Keratinocyte (primary cell): ENCODE data around the gene HID1. TPM values are rescaled to one million over a fixed set of nuclear protein-coding genes. Genes with fewer than 3 reads are reported as not detected.

Experiments used
- DNase-seq: peaks from one replicate; pipeline ENCODE4 v3.0.0-alpha.2; 2011; ENCODE audit warnings: low read depth, missing footprints, low spot score
- FAIRE-seq: peaks from 2 replicates; lab custom pipeline; 2011; peaks lifted over from hg19 to GRCh38; lab: Jason Lieb, UNC
- H2AFZ ChIP-seq: 2 replicates; pipeline ENCODE4 v1.6.0; 2012; ENCODE audit warnings: low read length, control low read depth, inconsistent platforms; ENCODE audit not compliant: control insufficient read depth
- H3K27ac ChIP-seq: 2 replicates; pipeline ENCODE4 v1.5.1; 2011; ENCODE audit warnings: low read length; ENCODE audit not compliant: control insufficient read depth, insufficient read depth
- H3K27me3 ChIP-seq: 3 replicates; pipeline ENCODE4 v1.6.0; 2011; ENCODE audit warnings: low read length; ENCODE audit not compliant: control insufficient read depth, insufficient read depth; ENCODE audit errors: extremely low read depth
- H3K36me3 ChIP-seq, 2 experiments: 2 replicates in 1 of 2; 3 replicates in 1 of 2; pipeline ENCODE4 v1.5.1; 2011; ENCODE audit warnings: low read length in 2 of 2, mild to moderate bottlenecking in 1 of 2; ENCODE audit not compliant: control insufficient read depth in 2 of 2, insufficient read depth in 2 of 2; ENCODE audit errors: extremely low read depth in 1 of 2
- H3K4me1 ChIP-seq: 3 replicates; pipeline ENCODE4 v1.5.1; 2011; ENCODE audit warnings: low read length; ENCODE audit not compliant: control insufficient read depth, insufficient read depth; ENCODE audit errors: extremely low read depth
- H3K4me2 ChIP-seq: 3 replicates; pipeline ENCODE4 v1.6.0; 2011; ENCODE audit warnings: low read depth, low read length; ENCODE audit not compliant: control insufficient read depth, insufficient read depth; ENCODE audit errors: extremely low read depth
- H3K4me3 ChIP-seq, 3 experiments: fragments of 200-600 bp in 1 of 3; sonication (generic) in 1 of 3; 2 replicates in 2 of 3; 3 replicates in 1 of 3; pipeline ENCODE4 v1.5.1; 2011 to 2016; ENCODE audit warnings: low read length in 3 of 3, mild to moderate bottlenecking in 3 of 3, control low read depth in 2 of 3, inconsistent platforms in 1 of 3, low read depth in 1 of 3, mixed read lengths in 1 of 3, mixed run types in 1 of 3, moderate library complexity in 1 of 3; ENCODE audit not compliant: control insufficient read depth in 2 of 3, insufficient read depth in 2 of 3; ENCODE audit errors: extremely low read depth in 1 of 3
- H3K79me2 ChIP-seq: 2 replicates; pipeline ENCODE4 v1.6.0; 2012; ENCODE audit warnings: low read length; ENCODE audit not compliant: control insufficient read depth, insufficient read depth
- H3K9ac ChIP-seq: 3 replicates; pipeline ENCODE4 v1.6.0; 2011; ENCODE audit warnings: low read length; ENCODE audit not compliant: control insufficient read depth, insufficient read depth; ENCODE audit errors: extremely low read depth
- H3K9me1 ChIP-seq: 3 replicates; pipeline ENCODE4 v1.6.0; 2011; ENCODE audit warnings: low read length; ENCODE audit not compliant: control insufficient read depth, insufficient read depth; ENCODE audit errors: extremely low read depth
- H3K9me3 ChIP-seq: 2 replicates; pipeline ENCODE4 v1.5.1; 2012; ENCODE audit warnings: low read depth, low read length; ENCODE audit not compliant: control insufficient read depth
- H4K20me1 ChIP-seq: 3 replicates; pipeline ENCODE4 v1.6.0; 2011; ENCODE audit warnings: low read length; ENCODE audit not compliant: control insufficient read depth, insufficient read depth; ENCODE audit errors: extremely low read depth
- EZH2 ChIP-seq: IDR thresholded peaks from one replicate; pipeline ENCODE4 v1.6.1; 2012; ENCODE audit warnings: inconsistent platforms, mild to moderate bottlenecking, low read length, moderate library complexity
- dilution Hi-C: fragments of 300-500 bp; cut with MboI; formaldehyde crosslinking; loops from one replicate; pipeline ENCODE4 v1.7.0; 2020; ENCODE audit warnings: low sequenced_read_pairs; ENCODE audit not compliant: extremely low pct_ligation_motif_present
- polyA plus RNA-seq, 5 experiments: library from polyadenylated mRNA; depleted of rRNA in 3 of 5; stranded (reverse) in 3 of 5; stranded (forward) in 1 of 5; unstranded in 1 of 5; fragments of >200 nt; gene quantifications; 1 replicate in 1 of 5; 2 replicates in 3 of 5; 3 replicates in 1 of 5; pipeline versions ENCODE4 v1.2.1 to v1.2.3, GENCODE V29; 2011 to 2012; ENCODE audit warnings: missing spikeins in 2 of 5, low read depth in 1 of 5, low replicate concordance in 1 of 5
- TF ChIP-seq, protein P1 (sequence below), 3 experiments: IDR thresholded peaks in 1 of 3; conservative IDR thresholded peaks in 1 of 3; optimal IDR thresholded peaks in 1 of 3; 2 replicates in 2 of 3; 3 replicates in 1 of 3; pipeline versions ENCODE3 to v1.5.1; 2011; ENCODE audit warnings: low read length in 3 of 3, mild to moderate bottlenecking in 3 of 3, moderate library complexity in 2 of 3, control low read depth in 1 of 3, inconsistent platforms in 1 of 3; ENCODE audit not compliant: insufficient read depth in 2 of 3; ENCODE audit errors: extremely low read depth in 1 of 3

HID1 gene
- polyA plus RNA-seq, 1 donor (not counting 4 experiments of a cell fraction or from before 2014, with no cell fraction given) = 0.33 TPM

DNA sequence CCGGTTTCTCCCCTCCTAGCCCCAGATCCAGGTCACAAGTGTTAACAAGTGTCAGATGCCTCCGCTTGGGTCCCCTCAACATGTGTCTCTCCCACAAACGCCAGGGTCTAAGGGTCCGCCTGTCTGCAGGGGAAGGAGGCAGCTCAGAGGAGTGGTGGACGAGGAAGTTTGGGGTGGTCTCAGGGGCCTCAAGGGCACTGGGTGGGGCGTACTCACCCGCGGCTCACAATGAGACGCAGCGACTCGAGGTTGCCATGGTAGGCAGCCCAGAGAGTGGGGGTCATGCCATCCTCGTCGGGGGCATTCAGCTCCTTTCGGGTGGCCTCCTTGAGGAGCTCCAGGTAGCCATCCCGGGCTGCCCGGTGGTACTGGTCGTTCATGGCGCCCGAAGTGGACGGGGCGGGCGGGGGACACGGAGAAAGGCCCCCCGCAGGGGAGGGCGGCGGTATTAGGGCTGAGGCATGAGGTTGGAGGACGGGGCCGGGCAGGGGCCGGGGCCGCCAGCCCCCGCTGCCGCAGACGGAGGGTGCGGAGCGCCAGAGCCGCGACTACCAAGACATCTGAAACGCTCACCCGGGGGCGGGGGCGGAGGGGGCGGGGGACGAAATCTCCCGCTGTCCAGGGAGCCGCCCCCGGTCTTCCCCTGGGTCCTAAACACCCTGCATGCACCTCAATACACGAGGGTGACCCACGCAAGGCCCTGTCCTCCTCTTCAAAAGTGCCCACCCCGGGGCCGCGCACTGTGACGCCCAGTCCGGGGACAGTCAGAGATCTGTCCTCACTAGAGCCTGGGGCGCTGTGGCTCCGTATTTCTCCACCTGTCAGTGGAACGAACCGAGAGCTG lies 49.6 kb downstream of the HID1 start, which contains the start of gene USH1G:
USH1G (minus strand) TSS at position 562 of the 844 bp plus-strand sequence; CDS start at position 380, 182 bp downstream.
- no peak for DNase-seq
- Histone ChIP-seq H3K9ac (no peak within 1 kb of the TSS), H3K4me2 (peak within 1 kb of the TSS; percentile 66), H3K27ac (no peak within 1 kb of the TSS), H3K9me3 (no peaks in the 10 kb centered on the region), H4K20me1 (no peaks in the 10 kb centered on the region), H3K79me2 (no peaks in the 10 kb centered on the region), H3K9me1 (no peaks in the 10 kb centered on the region), H3K36me3 (no peaks in the 10 kb centered on the region), H3K27me3 (peaks cover 48% of the 10 kb centered on the region), H3K4me1 (peaks cover 19% of the 10 kb centered on the region), H3K4me3 (peak within 1 kb of the TSS; percentile 34 to 54 (median 37)), H2AFZ (no peak within 1 kb of the TSS)
- TF ChIP-seq EZH2 = peak; percentile 64
- TF ChIP-seq, protein P1, sequence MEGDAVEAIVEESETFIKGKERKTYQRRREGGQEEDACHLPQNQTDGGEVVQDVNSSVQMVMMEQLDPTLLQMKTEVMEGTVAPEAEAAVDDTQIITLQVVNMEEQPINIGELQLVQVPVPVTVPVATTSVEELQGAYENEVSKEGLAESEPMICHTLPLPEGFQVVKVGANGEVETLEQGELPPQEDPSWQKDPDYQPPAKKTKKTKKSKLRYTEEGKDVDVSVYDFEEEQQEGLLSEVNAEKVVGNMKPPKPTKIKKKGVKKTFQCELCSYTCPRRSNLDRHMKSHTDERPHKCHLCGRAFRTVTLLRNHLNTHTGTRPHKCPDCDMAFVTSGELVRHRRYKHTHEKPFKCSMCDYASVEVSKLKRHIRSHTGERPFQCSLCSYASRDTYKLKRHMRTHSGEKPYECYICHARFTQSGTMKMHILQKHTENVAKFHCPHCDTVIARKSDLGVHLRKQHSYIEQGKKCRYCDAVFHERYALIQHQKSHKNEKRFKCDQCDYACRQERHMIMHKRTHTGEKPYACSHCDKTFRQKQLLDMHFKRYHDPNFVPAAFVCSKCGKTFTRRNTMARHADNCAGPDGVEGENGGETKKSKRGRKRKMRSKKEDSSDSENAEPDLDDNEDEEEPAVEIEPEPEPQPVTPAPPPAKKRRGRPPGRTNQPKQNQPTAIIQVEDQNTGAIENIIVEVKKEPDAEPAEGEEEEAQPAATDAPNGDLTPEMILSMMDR (optimal IDR thresholded peaks at IDR 0.05 in 1 of 3, IDR thresholded peaks at IDR 0.05 in 1 of 3, conservative IDR thresholded peaks at IDR 0.05 in 1 of 3; ENCODE audit: extremely low read depth in 1 of 3, insufficient read depth in 2 of 3, low read length in 3 of 3) = no peak
- dilution Hi-C loops = no loop called here
- FAIRE-seq = no peak

DNA sequence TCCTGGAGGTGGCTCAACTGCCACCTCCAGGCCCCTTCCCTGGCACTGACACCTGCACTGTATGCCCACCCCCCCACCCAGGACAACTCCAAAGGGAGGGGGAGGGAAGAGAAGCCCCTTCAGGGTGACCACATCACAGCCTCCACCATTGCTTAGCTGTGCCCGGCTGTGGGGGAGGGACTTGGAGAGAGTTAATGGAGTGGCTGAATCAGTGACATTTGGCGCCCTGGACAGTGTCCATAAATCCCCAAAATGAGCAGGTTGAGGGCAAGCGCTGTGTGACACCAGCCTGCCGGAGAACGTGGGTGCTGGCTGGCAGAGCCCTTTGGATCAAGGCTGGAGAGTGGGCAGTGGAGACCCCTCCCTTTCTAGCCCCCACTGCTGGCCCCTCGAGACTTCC lies 50.4 kb downstream of the HID1 start:
- no peak for DNase-seq
- no peak overlapping the region for H2AFZ ChIP-seq
- no peak overlapping the region for H3K9ac ChIP-seq
- H3K9me1 ChIP-seq = no peaks in the 10 kb centered on the region
- H3K36me3 ChIP-seq = no peaks in the 10 kb centered on the region
- no peak overlapping the region for H3K4me3 ChIP-seq
- no peak for FAIRE-seq
- H4K20me1 ChIP-seq = no peaks in the 10 kb centered on the region
- H3K9me3 ChIP-seq = no peaks in the 10 kb centered on the region
- TF ChIP-seq EZH2 = no peak
- TF ChIP-seq, protein P1 (optimal IDR thresholded peaks at IDR 0.05 in 1 of 3, IDR thresholded peaks at IDR 0.05 in 1 of 3, conservative IDR thresholded peaks at IDR 0.05 in 1 of 3; ENCODE audit: extremely low read depth in 1 of 3, insufficient read depth in 2 of 3, low read length in 3 of 3) = no peak
- H3K27ac ChIP-seq = no peak overlapping the region
- H3K27me3 ChIP-seq = peaks cover 46% of the 10 kb centered on the region
- H3K4me1 ChIP-seq = peaks cover 19% of the 10 kb centered on the region
- no peaks in the 10 kb centered on the region for H3K79me2 ChIP-seq
- H3K4me2 ChIP-seq = no peak overlapping the region
- dilution Hi-C loops = no loop called here
